H1 (cell line): Measurements from ENCODE around the gene CHD6. TPM values are rescaled to one million over a fixed set of nuclear protein-coding genes. Genes with fewer than 3 reads are reported as not detected.
A peak's percentile ranks its signal among the peaks of the same experiment; 100 is the strongest.

ENCODE experiments used
- CTCF ChIA-PET: fragments of 300-600 bp; sonication (Branson Sonifier 250); formaldehyde crosslinking; loops from one replicate; lab custom pipeline; 2021; ENCODE audit not compliant: partially characterized antibody; lab: Charles Lee
- POLR2A ChIA-PET: fragments of 300-600 bp; sonication (Branson Sonifier 250); formaldehyde crosslinking; loops from one replicate; lab custom pipeline; 2021; ENCODE audit warnings: inconsistent platforms; ENCODE audit not compliant: partially characterized antibody; lab: Charles Lee
- DNase-seq, 2 experiments: peaks; one replicate each; pipeline versions ENCODE4 v3.0.0 to v3.0.0-alpha.2; 2010 to 2022; ENCODE audit warnings: low spot score in 2 of 2, low read depth in 1 of 2, mixed read lengths in 1 of 2
- FAIRE-seq: peaks from 2 replicates; lab custom pipeline; 2011; peaks lifted over from hg19 to GRCh38; lab: Jason Lieb, UNC
- H2AFZ ChIP-seq: 2 replicates; pipeline ENCODE4 v1.8.1; 2012; ENCODE audit warnings: low read length, inconsistent platforms
- H2AK5ac ChIP-seq: 2 replicates; pipeline ENCODE4 v1.6.1; 2013; ENCODE audit warnings: low read depth, low read length
- H2BK120ac ChIP-seq: replicated peaks from 2 replicates; pipeline ENCODE3; 2013; ENCODE audit warnings: low read depth, low read length, inconsistent platforms
- H2BK12ac ChIP-seq: 2 replicates; pipeline ENCODE4 v1.6.1; 2013; ENCODE audit warnings: low read depth, low read length
- H2BK15ac ChIP-seq: 2 replicates; pipeline ENCODE4 v1.6.1; 2013; ENCODE audit warnings: low read length
- H2BK20ac ChIP-seq: 2 replicates; pipeline ENCODE4 v1.6.1; 2013; ENCODE audit warnings: low read length
- H2BK5ac ChIP-seq: 2 replicates; pipeline ENCODE4 v1.6.1; 2013; ENCODE audit warnings: low read depth, low read length
- H3K14ac ChIP-seq: 2 replicates; pipeline ENCODE4 v1.6.1; 2013; ENCODE audit warnings: inconsistent platforms; ENCODE audit not compliant: insufficient read length
- H3K18ac ChIP-seq: 2 replicates; pipeline ENCODE4 v1.6.1; 2013; ENCODE audit warnings: low read length; ENCODE audit errors: extremely low read depth
- H3K23ac ChIP-seq: 2 replicates; pipeline ENCODE4 v1.6.1; 2013; ENCODE audit warnings: inconsistent platforms; ENCODE audit not compliant: insufficient read length
- H3K23me2 ChIP-seq: 2 replicates; pipeline ENCODE4 v1.6.1; 2013; ENCODE audit warnings: low read depth, low read length
- H3K27ac ChIP-seq: 2 replicates; pipeline ENCODE4 v1.6.1; 2011; ENCODE audit warnings: low read depth, low read length, inconsistent platforms
- H3K27me3 ChIP-seq, 4 experiments: replicated peaks in 1 of 4; 1 replicate in 1 of 4; 2 replicates in 3 of 4; pipeline versions ENCODE4 v1.6.1 to v1.8.1; 2011 to 2013; ENCODE audit warnings: low read length in 3 of 4, mild to moderate bottlenecking in 3 of 4, inconsistent platforms in 2 of 4, mixed read lengths in 2 of 4, moderate library complexity in 1 of 4; ENCODE audit not compliant: control insufficient read depth in 3 of 4, insufficient read depth in 3 of 4; ENCODE audit errors: extremely low read depth in 1 of 4
- H3K36me3 ChIP-seq, 4 experiments: 2 replicates each; pipeline versions ENCODE4 v1.6.1 to v1.8.1; 2011 to 2013; ENCODE audit warnings: mild to moderate bottlenecking in 4 of 4, low read length in 3 of 4, moderate library complexity in 2 of 4, control low read depth in 1 of 4, inconsistent platforms in 1 of 4; ENCODE audit not compliant: insufficient read depth in 4 of 4, control insufficient read depth in 2 of 4
- H3K4ac ChIP-seq: replicated peaks from 2 replicates; pipeline ENCODE3; 2013; ENCODE audit warnings: low read length, low read depth, mixed read lengths, inconsistent platforms; ENCODE audit not compliant: insufficient read length
- H3K4me1 ChIP-seq, 4 experiments: replicated peaks in 1 of 4; 1 replicate in 1 of 4; 2 replicates in 3 of 4; pipeline versions ENCODE4 v1.6.1 to v1.8.1; 2011 to 2013; ENCODE audit warnings: low read length in 3 of 4, inconsistent platforms in 2 of 4, mixed read lengths in 1 of 4; ENCODE audit not compliant: insufficient read depth in 4 of 4, control insufficient read depth in 3 of 4
- H3K4me2 ChIP-seq, 2 experiments: 2 replicates each; pipeline versions ENCODE4 v1.6.1 to v1.8.1; 2011 to 2013; ENCODE audit warnings: low read depth in 2 of 2, low read length in 2 of 2, control low read depth in 1 of 2, inconsistent platforms in 1 of 2, mild to moderate bottlenecking in 1 of 2; ENCODE audit not compliant: insufficient read depth in 1 of 2
- H3K4me3 ChIP-seq, 4 experiments: fragments of 200-600, 300-600 bp in 1 of 4; sonication (generic), shearing (Covaris generic), sonication (Bioruptor Twin) in 1 of 4; 2 replicates each; pipeline versions ENCODE4 v1.5.1 to v1.8.1; 2011 to 2016; ENCODE audit warnings: low read length in 4 of 4, low read depth in 3 of 4, control low read depth in 2 of 4, inconsistent platforms in 2 of 4, mild to moderate bottlenecking in 2 of 4, mixed read lengths in 1 of 4, moderate library complexity in 1 of 4; ENCODE audit not compliant: insufficient read depth in 2 of 4; ENCODE audit errors: extremely low read depth in 1 of 4
- H3K56ac ChIP-seq: replicated peaks from 2 replicates; pipeline ENCODE3; 2013; ENCODE audit warnings: low read depth, mild to moderate bottlenecking, mixed read lengths, low read length, inconsistent platforms; ENCODE audit not compliant: insufficient read length
- H3K79me1 ChIP-seq: 2 replicates; pipeline ENCODE4 v1.6.1; 2013; ENCODE audit warnings: low read depth, low read length, control low read depth
- H3K79me2 ChIP-seq, 2 experiments: 2 replicates each; pipeline versions ENCODE4 v1.6.1 to v1.8.1; 2012 to 2013; ENCODE audit warnings: low read length in 2 of 2, mild to moderate bottlenecking in 2 of 2, inconsistent platforms in 1 of 2; ENCODE audit not compliant: insufficient read depth in 2 of 2, control insufficient read depth in 1 of 2
- H3K9ac ChIP-seq, 4 experiments: replicated peaks in 1 of 4; 1 replicate in 1 of 4; 2 replicates in 3 of 4; pipeline versions ENCODE4 v1.6.1 to v1.8.1; 2011 to 2013; ENCODE audit warnings: low read depth in 3 of 4, low read length in 3 of 4, control low read depth in 2 of 4, mild to moderate bottlenecking in 2 of 4, moderate library complexity in 2 of 4, inconsistent platforms in 1 of 4; ENCODE audit errors: extremely low read depth in 1 of 4
- H3K9me3 ChIP-seq, 2 experiments: 2 replicates each; pipeline versions ENCODE4 v1.6.1 to v1.8.1; 2012 to 2013; ENCODE audit warnings: mild to moderate bottlenecking in 2 of 2, moderate library complexity in 2 of 2, control low read depth in 1 of 2, inconsistent platforms in 1 of 2, low read depth in 1 of 2, low read length in 1 of 2, mixed read lengths in 1 of 2; ENCODE audit not compliant: insufficient read depth in 2 of 2
- H4K20me1 ChIP-seq, 2 experiments: replicated peaks in 1 of 2; 2 replicates each; pipeline versions ENCODE3 to v1.8.1; 2011 to 2013; ENCODE audit warnings: inconsistent platforms in 2 of 2, low read length in 2 of 2, mild to moderate bottlenecking in 1 of 2; ENCODE audit not compliant: insufficient read depth in 2 of 2, control insufficient read depth in 1 of 2
- H4K5ac ChIP-seq: 2 replicates; pipeline ENCODE4 v1.6.1; 2013; ENCODE audit warnings: low read length, low read depth, mixed read lengths, inconsistent platforms; ENCODE audit not compliant: insufficient read length
- H4K8ac ChIP-seq: 2 replicates; pipeline ENCODE4 v1.8.0; 2013; ENCODE audit warnings: mild to moderate bottlenecking, moderate library complexity, low read length, inconsistent platforms; ENCODE audit not compliant: insufficient read depth; ENCODE audit errors: extremely low read depth
- H4K91ac ChIP-seq: replicated peaks from 2 replicates; pipeline ENCODE3; 2013; ENCODE audit warnings: low read length, mixed read lengths, inconsistent platforms; ENCODE audit not compliant: insufficient read length
- CREB1 ChIP-seq: IDR thresholded peaks from 2 replicates; pipeline ENCODE4 v1.6.1; 2012; ENCODE audit warnings: inconsistent platforms
- GTF2F1 ChIP-seq: IDR thresholded peaks from 2 replicates; pipeline ENCODE4 v1.6.1; 2012; ENCODE audit warnings: low read depth, low read length, improper control_type of control experiment, borderline replicate concordance
- ZNF274 ChIP-seq: IDR thresholded peaks from 2 replicates; pipeline ENCODE4 v1.7.0; 2012; ENCODE audit warnings: low read length, borderline replicate concordance; ENCODE audit errors: extremely low read depth
- WGBS, 2 experiments: shearing (Covaris generic) in 1 of 2; methylation state at CpG; one replicate each; pipeline versions ENCODE4 v1.1.6 to v1.1.7; 2013 to 2015; ENCODE audit warnings: low lambda C conversion rate in 2 of 2, mixed read lengths in 2 of 2, inconsistent platforms in 1 of 2, low coverage in 1 of 2, missing lambda C conversion rate in 1 of 2; ENCODE audit not compliant: insufficient replicate concordance in 2 of 2, insufficient coverage in 1 of 2, insufficient read length in 1 of 2; ENCODE audit errors: extremely low coverage in 1 of 2, missing lambda C conversion rate in 1 of 2; 5-methylcytosine and 5-hydroxymethylcytosine counted together
- polyA plus RNA-seq, 7 experiments: library from polyadenylated mRNA; depleted of rRNA in 3 of 7; stranded (reverse) in 5 of 7; unstranded in 2 of 7; fragments of >200 nt in 5 of 7; fragments of 200-250 nt in 2 of 7; gene quantifications; 1 replicate in 5 of 7; 2 replicates in 1 of 7; 4 replicates in 1 of 7; pipeline versions ENCODE4 v1.2.1 to v1.2.3, GENCODE V29; 2011 to 2013; ENCODE audit warnings: missing spikeins in 2 of 7, mixed read lengths in 2 of 7
- total RNA-seq: library from RNA; stranded (reverse); fragmentation: NEBNext Ultra II Directional; extraction: Animal tissue kit (Norgen Biotek cat#: 25700); gene quantifications from 2 replicates; pipeline ENCODE4 v1.2.1, GENCODE V29; 2021
- TF ChIP-seq, protein P1 (sequence below), 3 experiments: IDR thresholded peaks; 1 replicate in 2 of 3; 2 replicates in 1 of 3; pipeline versions ENCODE4 v1.5.1 to v1.6.1; 2011; ENCODE audit warnings: low read length in 3 of 3, mild to moderate bottlenecking in 3 of 3, inconsistent platforms in 2 of 3, low read depth in 1 of 3, moderate library complexity in 1 of 3; ENCODE audit not compliant: insufficient read depth in 1 of 3; ENCODE audit errors: control extremely low read depth in 1 of 3

Gene CHD6
- total and polyA plus RNA-seq, 2 of the 8 experiments (the other 6 are each of a cell fraction or from before 2014, with no cell fraction given): 11.1 to 62.9 TPM

DNA sequence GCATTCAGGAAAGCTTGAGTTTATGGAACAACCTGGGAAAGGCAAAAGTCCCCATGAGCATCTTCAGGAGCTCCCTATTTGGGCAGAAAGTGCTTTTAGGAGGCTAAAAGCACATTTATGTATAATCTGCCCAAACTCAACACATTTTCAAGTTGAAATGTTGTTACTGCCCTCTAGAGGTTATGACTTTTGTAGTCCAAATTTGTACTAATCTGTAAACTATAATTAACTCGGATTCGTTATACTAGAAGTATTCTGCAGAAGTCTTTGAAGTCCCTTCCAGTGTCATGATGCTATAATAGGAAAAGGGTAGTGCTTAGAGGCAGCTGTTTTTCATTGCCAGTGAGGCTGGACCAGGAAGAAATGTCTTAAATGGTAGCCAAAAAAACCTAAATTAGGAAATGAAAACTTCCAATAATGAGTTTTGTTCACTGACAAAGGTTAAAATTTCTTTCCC is 206.8 kb downstream of the CHD6 start:
- H2BK120ac ChIP-seq: no peak overlapping the region
- H4K91ac ChIP-seq: no peak overlapping the region
- H2BK20ac ChIP-seq: no peak overlapping the region
- no peak overlapping the region for H2BK15ac ChIP-seq
- H3K4me1 ChIP-seq: no peaks in the 10 kb centered on the region
- FAIRE-seq (no peak), DNase-seq (no peak)
- no peak overlapping the region for H3K56ac ChIP-seq
- no peak overlapping the region for H4K5ac ChIP-seq
- H2BK12ac ChIP-seq: no peak overlapping the region
- no peak overlapping the region for H3K27ac ChIP-seq
- H2AFZ ChIP-seq: no peak overlapping the region
- CTCF ChIA-PET: interaction anchor here (0.7 to 4.2 kb wide), 23 partner anchors 8 to 253 kb away, joined by 3 to 29 read pairs (median 4); partner anchors contain the start of gene LPIN3
- no peak overlapping the region for H3K14ac ChIP-seq
- no peak overlapping the region for H2BK5ac ChIP-seq
- no peak overlapping the region for H3K9ac ChIP-seq
- H4K8ac ChIP-seq: no peak overlapping the region
- no peak overlapping the region for H3K4me3 ChIP-seq
- no peaks in the 10 kb centered on the region for H3K9me3 ChIP-seq
- no peak overlapping the region for H2AK5ac ChIP-seq
- 94% methylated on average over 2 of the region's 2 CpGs; no CpG with 5 or more reads in 1 of the 2 experiments for WGBS, 2 experiments
- H3K23me2 ChIP-seq: no peaks in the 10 kb centered on the region
- H3K18ac ChIP-seq: no peak overlapping the region
- H3K23ac ChIP-seq: no peak overlapping the region
- TF ChIP-seq GTF2F1 (no peak), CREB1 (no peak), ZNF274 (no peak)
- TF ChIP-seq, protein P1, sequence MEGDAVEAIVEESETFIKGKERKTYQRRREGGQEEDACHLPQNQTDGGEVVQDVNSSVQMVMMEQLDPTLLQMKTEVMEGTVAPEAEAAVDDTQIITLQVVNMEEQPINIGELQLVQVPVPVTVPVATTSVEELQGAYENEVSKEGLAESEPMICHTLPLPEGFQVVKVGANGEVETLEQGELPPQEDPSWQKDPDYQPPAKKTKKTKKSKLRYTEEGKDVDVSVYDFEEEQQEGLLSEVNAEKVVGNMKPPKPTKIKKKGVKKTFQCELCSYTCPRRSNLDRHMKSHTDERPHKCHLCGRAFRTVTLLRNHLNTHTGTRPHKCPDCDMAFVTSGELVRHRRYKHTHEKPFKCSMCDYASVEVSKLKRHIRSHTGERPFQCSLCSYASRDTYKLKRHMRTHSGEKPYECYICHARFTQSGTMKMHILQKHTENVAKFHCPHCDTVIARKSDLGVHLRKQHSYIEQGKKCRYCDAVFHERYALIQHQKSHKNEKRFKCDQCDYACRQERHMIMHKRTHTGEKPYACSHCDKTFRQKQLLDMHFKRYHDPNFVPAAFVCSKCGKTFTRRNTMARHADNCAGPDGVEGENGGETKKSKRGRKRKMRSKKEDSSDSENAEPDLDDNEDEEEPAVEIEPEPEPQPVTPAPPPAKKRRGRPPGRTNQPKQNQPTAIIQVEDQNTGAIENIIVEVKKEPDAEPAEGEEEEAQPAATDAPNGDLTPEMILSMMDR (IDR thresholded peaks at IDR 0.05; ENCODE audit: control extremely low read depth in 1 of 3, insufficient read depth in 1 of 3, low read depth in 1 of 3, low read length in 3 of 3): peak in 1 of 3 experiments; percentile 19; a peak in 2 of 4 replicates
- no peaks in the 10 kb centered on the region for H3K79me1 ChIP-seq
- no peak overlapping the region for H3K4me2 ChIP-seq
- peaks cover 32 to 95% (median 75%) of the 10 kb centered on the region in 4 experiments for H3K36me3 ChIP-seq
- H4K20me1 ChIP-seq: peaks cover 1 to 8% of the 10 kb centered on the region in 2 experiments
- POLR2A ChIA-PET: interaction anchor here (0.9 kb wide), 1 partner anchor 262 kb away, joined by 3 read pairs; no protein-coding TSS in a partner anchor
- no peaks in the 10 kb centered on the region for H3K79me2 ChIP-seq
- no peaks in the 10 kb centered on the region for H3K27me3 ChIP-seq
- H3K4ac ChIP-seq: no peak overlapping the region
